Epidermal melanocyte (primary cell): ENCODE results near the gene AMBRA1.

Experiments
- DNase-seq: peaks from one replicate; pipeline ENCODE4 v3.0.0; 2011; ENCODE audit warnings: low spot score; ENCODE audit not compliant: insufficient read length

AMBRA1 gene

GRCh38 chr11:46511342-46511741 lies 82.5 kb downstream of the AMBRA1 start:
- no peak for DNase-seq

GRCh38 chr11:46508360-46508759 lies 85.5 kb downstream of the AMBRA1 start:
- DNase-seq = no peak

DNA sequence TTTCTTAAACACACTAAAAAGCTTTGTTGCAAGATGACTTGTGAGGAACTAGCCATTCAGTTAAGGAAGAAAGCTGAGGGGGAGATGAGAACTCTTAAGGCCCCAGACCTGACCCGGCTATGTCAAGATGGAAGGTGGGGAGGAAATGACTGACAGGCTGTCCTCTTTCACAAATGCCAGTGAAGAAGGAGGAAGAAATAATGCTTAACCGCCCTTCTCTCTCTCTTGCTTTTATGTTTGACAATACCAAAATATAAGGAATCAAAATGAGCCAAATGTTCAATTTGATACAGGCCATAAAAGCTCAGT lies 87.4 kb downstream of the AMBRA1 start:
- no peak for DNase-seq

DNA sequence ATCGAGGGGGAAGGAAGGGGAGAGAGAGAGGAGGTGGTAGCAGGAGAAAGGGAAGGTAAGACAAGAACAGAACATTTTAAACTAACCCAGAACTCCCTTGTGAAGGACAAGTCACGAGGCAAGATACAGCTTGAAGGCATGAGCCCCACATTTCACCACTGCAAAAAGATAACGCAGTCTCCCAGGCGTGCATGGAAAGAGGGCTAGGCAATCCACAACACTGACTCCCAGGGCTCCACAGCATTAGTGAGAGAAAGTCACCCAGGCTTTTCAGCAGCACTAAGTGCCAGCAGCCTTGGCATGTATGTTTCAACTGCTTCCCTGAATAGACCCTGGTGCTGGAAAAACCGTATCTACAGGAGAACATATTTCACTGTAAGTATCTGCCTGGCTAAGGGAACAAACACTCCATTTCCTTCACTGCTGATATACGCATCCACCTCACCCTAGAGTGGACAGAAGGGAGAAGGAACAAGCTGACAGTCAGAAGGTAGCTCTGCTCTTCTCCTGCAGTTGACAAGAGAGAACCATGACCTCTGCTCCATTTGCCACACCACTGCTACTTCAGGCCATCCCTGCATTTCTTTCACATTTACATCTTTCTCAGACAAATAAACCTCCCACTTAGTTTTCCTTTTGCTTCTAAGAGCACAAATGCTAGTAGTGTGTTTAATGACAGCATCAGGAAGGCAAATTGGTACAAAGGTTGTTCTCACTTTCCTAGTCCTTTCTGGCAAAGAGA lies 87.9 kb downstream of the AMBRA1 start:
- DNase-seq = no peak

DNA sequence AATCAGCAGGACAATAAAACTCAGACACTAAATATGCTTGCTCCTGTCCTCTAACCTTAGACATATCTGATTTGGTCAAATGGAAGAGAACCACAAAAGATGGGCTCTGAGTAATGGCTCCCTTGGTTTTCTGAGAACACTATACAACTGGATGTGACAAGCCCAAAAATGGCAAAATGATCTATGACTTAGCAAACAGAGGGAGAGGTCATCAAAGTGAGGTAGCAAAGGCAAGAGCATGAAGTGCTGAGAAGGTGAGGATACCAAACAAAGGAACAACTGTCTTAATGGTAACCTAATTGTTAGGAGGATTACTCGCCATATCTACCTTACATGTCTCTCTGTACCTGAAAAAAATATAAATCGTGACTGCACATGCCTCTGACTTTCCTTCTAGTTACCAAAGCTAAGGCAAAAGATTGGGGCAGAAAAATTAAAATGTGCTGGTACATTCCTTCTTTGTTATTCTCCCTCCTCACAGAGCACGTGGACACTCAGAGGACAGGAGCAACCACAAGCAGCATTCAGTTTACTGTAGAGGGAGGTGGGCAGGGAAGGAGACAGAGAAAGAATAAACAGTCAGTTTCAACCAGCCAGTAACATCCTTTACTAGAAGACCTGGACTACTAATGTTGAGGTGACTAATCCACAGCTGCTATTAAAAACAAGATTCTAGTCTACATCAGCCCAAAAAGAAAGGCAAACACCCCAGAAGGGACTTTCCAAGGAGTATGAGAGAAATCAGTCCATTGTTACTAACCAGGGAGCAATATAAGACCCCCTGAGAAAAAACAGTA lies 88.8 kb downstream of the AMBRA1 start:
- DNase-seq = no peak

DNA sequence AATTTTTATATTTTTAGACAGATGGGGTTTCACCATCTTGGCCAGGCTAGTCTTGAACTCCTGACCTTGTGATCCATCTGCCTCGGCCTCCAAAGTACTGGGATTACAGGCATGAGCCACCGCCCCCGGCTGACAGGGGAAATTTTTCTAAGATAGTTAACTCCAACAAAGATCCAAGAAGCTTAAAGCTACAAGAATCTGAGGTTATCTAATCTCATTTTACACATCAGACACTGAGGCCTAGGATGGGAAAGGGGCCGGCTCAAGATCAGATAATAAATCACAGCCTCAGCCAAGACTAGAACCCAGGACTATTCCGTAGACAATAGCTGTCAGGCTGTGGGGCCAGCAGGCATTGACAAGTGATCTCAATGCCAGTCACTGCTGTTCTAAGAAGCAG lies 94.0 kb downstream of the AMBRA1 start:
- DNase-seq = no peak

DNA sequence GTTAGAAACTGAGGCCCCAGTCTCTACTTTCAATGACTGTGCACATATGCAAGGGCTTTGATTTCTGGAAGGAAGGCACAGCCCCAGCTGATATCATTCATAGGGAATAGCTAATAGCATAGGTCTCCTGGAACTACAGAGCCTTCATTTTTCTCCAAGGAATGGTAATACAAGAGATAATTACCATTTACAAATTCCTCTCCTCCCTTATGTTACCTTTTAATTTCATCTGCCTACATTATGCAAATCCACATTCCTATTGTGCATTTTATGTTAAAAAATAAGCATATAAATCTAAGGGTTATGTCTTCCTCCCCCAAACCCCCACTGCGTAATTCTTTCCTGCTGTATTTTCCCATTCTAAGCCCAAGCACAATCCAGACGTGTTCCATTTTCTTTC lies 94.9 kb downstream of the AMBRA1 start:
- no peak for DNase-seq

DNA sequence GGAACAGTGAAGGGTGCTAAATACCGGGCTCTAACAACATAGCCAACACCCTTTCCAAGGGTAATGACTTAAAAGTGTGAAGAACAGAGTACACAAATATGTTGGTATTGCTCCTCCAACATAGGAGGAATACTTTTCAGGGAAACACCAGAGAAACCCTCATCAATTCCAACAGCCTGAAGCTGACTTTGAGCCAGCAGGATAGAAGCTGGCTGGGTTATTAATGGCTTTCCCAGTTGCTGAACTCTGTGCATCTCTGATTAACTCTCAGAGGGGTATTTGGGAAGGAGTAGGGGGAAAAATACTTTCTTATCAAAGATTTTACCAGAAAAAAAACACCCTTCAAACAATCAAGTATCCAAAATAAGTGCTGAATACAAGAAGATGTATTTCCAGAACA lies 95.6 kb downstream of the AMBRA1 start:
- DNase-seq = no peak

- DNase-seq = no peak
These were observed 96.3 kb downstream of the AMBRA1 start for GRCh38 chr11:46497498-46497897.

GRCh38 chr11:46493791-46494190 lies 100.0 kb downstream of the AMBRA1 start:
- DNase-seq = no peak

GRCh38 chr11:46492532-46492931 lies 101.3 kb downstream of the AMBRA1 start:
- no peak for DNase-seq

DNA sequence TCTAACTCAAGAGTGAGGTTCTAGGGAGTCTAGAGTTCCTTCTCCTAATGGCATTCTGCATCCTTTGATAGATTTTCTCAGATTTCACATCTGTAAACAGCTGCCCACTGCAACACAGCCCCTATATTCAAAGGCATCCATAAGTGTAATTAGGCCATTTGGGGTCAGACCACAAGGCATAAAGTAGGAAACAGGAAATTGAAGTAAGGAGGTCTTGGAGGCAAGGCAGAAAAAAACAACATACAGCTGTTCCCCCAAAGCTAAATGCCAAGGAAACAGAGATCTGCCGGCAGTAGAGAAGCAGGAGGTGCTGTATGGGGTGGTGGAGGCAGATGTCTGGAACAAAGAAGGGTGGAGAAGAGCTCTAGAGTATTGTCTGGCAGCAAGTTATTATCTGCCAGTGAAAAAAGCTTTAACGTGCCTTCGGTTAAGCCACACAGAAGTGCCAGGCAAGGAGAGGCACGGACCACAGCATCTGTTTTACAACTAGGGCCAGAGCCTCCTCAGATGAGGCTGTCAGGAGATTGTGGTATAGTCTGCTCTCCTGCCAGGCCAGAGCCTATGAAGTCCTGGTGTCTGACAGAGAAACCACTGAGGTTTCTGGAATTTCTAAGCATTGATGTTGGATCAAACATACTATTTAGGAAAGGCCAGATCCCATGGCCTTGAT lies 102.0 kb downstream of the AMBRA1 start:
- DNase-seq = no peak

DNA sequence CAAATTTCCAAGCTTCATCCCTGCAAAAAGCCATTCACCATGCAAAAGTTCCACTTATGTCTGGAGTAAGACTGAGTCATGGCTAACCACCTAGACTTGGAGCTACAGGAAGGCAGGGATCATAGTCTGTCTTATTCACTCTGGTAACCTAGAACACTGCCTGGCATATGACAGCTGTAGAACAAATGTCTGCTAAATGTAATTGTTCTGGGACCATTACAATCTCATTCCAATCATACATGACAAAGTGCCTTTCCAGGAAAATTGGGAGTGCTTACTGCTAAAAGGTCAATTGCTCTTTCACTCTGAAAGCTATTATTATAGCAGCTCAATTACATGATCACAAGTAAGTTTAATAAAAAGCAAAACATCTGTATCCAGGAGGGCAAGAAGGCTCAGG lies 103.2 kb downstream of the AMBRA1 start:
- no peak for DNase-seq

- DNase-seq = no peak
These were observed 103.9 kb downstream of the AMBRA1 start for GRCh38 chr11:46489656-46490560.

GRCh38 chr11:46485856-46486443 lies 107.9 kb downstream of the AMBRA1 start:
- DNase-seq = no peak

- no peak for DNase-seq
These were observed 109.7 kb downstream of the AMBRA1 start for GRCh38 chr11:46484101-46484500.

GRCh38 chr11:46480909-46481308 lies 112.9 kb downstream of the AMBRA1 start:
- no peak for DNase-seq

DNA sequence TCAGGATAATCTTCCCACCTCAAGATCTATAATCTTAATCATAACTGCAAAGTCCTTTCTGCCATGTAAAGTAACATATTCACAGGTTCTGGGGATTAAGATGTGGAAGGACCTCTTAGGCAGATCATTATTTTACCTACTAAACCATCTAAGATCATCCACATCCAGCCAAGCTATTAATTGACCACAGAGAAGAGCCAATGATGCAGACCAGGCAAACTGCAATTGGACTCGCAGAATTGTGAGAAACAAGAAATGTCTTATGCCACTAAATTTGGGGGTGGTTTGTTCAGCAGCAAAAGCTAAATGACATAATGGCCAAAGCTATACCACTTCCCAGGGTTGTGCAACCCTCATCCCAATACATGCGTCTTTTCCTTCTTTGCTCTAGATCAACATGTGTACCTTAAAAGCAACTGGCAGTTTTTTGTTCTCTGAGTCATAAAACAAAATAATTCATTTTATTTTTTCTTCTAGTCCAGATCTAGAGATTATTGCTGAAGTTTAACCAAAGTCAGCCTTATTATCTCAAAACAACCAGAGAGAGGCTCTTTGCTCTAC lies 113.6 kb downstream of the AMBRA1 start:
- no peak for DNase-seq

- no peak for DNase-seq
These were observed 114.2 kb downstream of the AMBRA1 start for GRCh38 chr11:46479601-46480000.

DNA sequence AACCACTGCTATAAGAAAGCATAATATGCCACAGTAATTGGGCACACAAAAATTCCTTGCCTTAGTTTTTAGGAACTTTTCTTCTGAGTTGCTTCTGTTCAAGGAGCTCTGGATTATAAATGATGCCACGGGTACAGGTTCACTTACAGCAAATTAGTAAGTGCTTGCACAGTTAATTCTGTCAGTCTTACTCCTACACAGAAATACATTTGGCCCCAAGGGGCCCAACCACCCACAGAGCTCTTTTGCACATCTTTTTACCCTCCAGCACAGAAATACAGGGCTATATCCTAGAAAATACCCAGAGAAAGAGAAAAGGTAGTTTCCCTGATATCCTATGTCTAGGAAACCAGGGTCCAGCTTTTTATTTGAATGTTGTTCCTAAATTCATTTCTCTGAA lies 115.6 kb downstream of the AMBRA1 start:
- DNase-seq = no peak

DNA sequence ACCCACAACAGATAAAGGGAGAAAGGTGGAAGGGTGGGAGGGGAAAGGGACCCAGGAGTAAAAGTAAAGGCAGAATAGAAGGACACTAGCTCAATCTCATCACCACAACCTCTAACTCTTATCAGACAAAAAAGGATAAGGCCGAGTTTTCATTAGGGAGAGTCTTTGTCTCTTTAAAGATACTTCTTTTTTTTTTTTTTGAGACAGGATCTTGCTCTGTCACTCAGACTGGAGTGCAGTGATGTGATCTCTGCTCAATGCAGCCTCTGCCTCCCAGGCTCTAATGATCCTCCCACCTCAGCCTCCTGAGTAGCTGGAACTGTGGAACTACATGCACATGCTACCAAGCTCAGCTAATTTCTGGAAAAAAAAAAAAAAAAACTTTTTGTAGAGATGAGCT lies 116.7 kb downstream of the AMBRA1 start:
- no peak for DNase-seq
